ENCODE measurements around the gene ATXN7. TPM values are rescaled to one million over a fixed set of nuclear protein-coding genes. Genes with fewer than 3 reads are reported as not detected.

Gene ATXN7
- total RNA-seq, 3 donors from 2014 or later (not counting 1 experiment from before 2014, with no cell fraction given) = 126 to 176 (median 146) TPM

GRCh38 chr3:63926309-63926708 lies 62.6 kb downstream of the ATXN7 start:
- no peaks in the 10 kb centered on the region for H3K27me3 ChIP-seq (ENCODE audit: control insufficient read depth, insufficient read depth, low read length)
- Mint-ChIP-seq H3K27me3 (ENCODE audit: low read depth in 2 of 2) (no peaks in the 10 kb centered on the region), H3K27ac (no peak overlapping the region), H3K36me3 (no peaks in the 10 kb centered on the region), H3K4me1 (peaks cover 49 to 60% of the 10 kb centered on the region in 2 donors), H3K4me3 (no peak overlapping the region), H3K9me3 (no peaks in the 10 kb centered on the region)
- H3K4me3 ChIP-seq (ENCODE audit: low read length) = no peak overlapping the region
- H3K27ac ChIP-seq (ENCODE audit: low read length) = no peak overlapping the region
- no peak for DNase-seq
- H3K36me3 ChIP-seq (ENCODE audit: control insufficient read depth, insufficient read depth, low read length) = peaks cover 13% of the 10 kb centered on the region
- no peak for TF ChIP-seq CTCF (IDR thresholded peaks at IDR 0.05)
- no peaks in the 10 kb centered on the region for H3K4me1 ChIP-seq (ENCODE audit: control insufficient read depth, insufficient read depth, low read length)
- intact Hi-C loops (cut with micrococcal nuclease) = no loop called here
- WGBS (ENCODE audit: insufficient coverage) = 95% methylated on average over 4 of the region's 4 CpGs
- ATAC-seq = no peak
- no peaks in the 10 kb centered on the region for H3K9me3 ChIP-seq (ENCODE audit: control insufficient read depth, insufficient read depth, low read length)

GRCh38 chr3:63927422-63928280 lies 64.0 kb downstream of the ATXN7 start:
- WGBS (ENCODE audit: insufficient coverage) = 67% methylated on average over 8 of the region's 10 CpGs
- Mint-ChIP-seq H3K4me3 (no peak overlapping the region), H3K9me3 (no peaks in the 10 kb centered on the region), H3K36me3 (no peaks in the 10 kb centered on the region), H3K27ac (peak overlapping the region; percentile 27 to 39), H3K27me3 (ENCODE audit: low read depth in 2 of 2) (no peaks in the 10 kb centered on the region), H3K4me1 (peaks cover 56 to 63% of the 10 kb centered on the region in 2 donors)
- no peak for TF ChIP-seq CTCF (IDR thresholded peaks at IDR 0.05)
- DNase-seq (no peak), ATAC-seq (no peak)
- intact Hi-C loops (cut with micrococcal nuclease) = no loop called here
- H3K4me1 ChIP-seq (ENCODE audit: control insufficient read depth, insufficient read depth, low read length) = no peaks in the 10 kb centered on the region
- H3K27ac ChIP-seq (ENCODE audit: low read length) = peak overlapping the region; percentile 20
- H3K4me3 ChIP-seq (ENCODE audit: low read length) = no peak overlapping the region
- H3K27me3 ChIP-seq (ENCODE audit: control insufficient read depth, insufficient read depth, low read length) = no peaks in the 10 kb centered on the region
- peaks cover 11% of the 10 kb centered on the region for H3K36me3 ChIP-seq (ENCODE audit: control insufficient read depth, insufficient read depth, low read length)
- no peaks in the 10 kb centered on the region for H3K9me3 ChIP-seq (ENCODE audit: control insufficient read depth, insufficient read depth, low read length)

- Mint-ChIP-seq H3K4me3 (no peak overlapping the region), H3K27ac (no peak overlapping the region), H3K27me3 (ENCODE audit: low read depth in 2 of 2) (no peaks in the 10 kb centered on the region), H3K36me3 (no peaks in the 10 kb centered on the region), H3K9me3 (no peaks in the 10 kb centered on the region), H3K4me1 (peaks cover 64 to 67% of the 10 kb centered on the region in 2 donors)
- no peak overlapping the region for H3K4me3 ChIP-seq (ENCODE audit: low read length)
- H3K9me3 ChIP-seq (ENCODE audit: control insufficient read depth, insufficient read depth, low read length) = no peaks in the 10 kb centered on the region
- no peak overlapping the region for H3K27ac ChIP-seq (ENCODE audit: low read length)
- no peak for TF ChIP-seq CTCF (IDR thresholded peaks at IDR 0.05)
- intact Hi-C loops (cut with micrococcal nuclease) = no loop called here
- H3K36me3 ChIP-seq (ENCODE audit: control insufficient read depth, insufficient read depth, low read length) = peaks cover 2% of the 10 kb centered on the region
- peaks cover 16% of the 10 kb centered on the region for H3K4me1 ChIP-seq (ENCODE audit: control insufficient read depth, insufficient read depth, low read length)
- ATAC-seq (no peak), DNase-seq (no peak)
- WGBS (ENCODE audit: insufficient coverage) = 95% methylated on average over 3 of the region's 3 CpGs
- no peaks in the 10 kb centered on the region for H3K27me3 ChIP-seq (ENCODE audit: control insufficient read depth, insufficient read depth, low read length)
Observed at GRCh38 chr3:63931290-63931689, 67.6 kb downstream of the ATXN7 start.

All from natural killer cell (primary cell).